SU-DHL-6 (cell line): ENCODE measurements around the gene CCDC30.

Source experiments
- H2AFZ ChIP-seq: fragments of 200-600 bp; sonication (generic); 2 replicates; pipeline ENCODE4 v1.6.1; 2014; ENCODE audit warnings: low read depth, mild to moderate bottlenecking, moderate library complexity, mixed read lengths, antibody characterized with exemption, low read length; ENCODE audit not compliant: severe bottlenecking
- H3F3A ChIP-seq: fragments of 200-600 bp; shearing (Covaris generic); 2 replicates; pipeline ENCODE4 v1.6.0; 2016; ENCODE audit warnings: antibody characterized with exemption, mild to moderate bottlenecking; ENCODE audit not compliant: insufficient read depth
- H3K27ac ChIP-seq: fragments of 200-600 bp; sonication (generic); 2 replicates; pipeline ENCODE4 v1.5.1; 2016; ENCODE audit warnings: low read depth, mild to moderate bottlenecking, low read length, moderate library complexity, mixed read lengths
- H3K27me3 ChIP-seq: fragments of 200-600 bp; sonication (generic), shearing (Covaris generic); 2 replicates; pipeline ENCODE4 v1.6.0; 2014; ENCODE audit warnings: mild to moderate bottlenecking, low read length
- H3K36me3 ChIP-seq: fragments of 200-600 bp; sonication (generic); 2 replicates; pipeline ENCODE4 v1.6.1; 2014; ENCODE audit warnings: mild to moderate bottlenecking, low read length, mixed read lengths
- H3K4me2 ChIP-seq: fragments of 300-600, 200-600 bp; shearing (Covaris generic), sonication (generic); 2 replicates; pipeline ENCODE4 v1.6.0; 2014; ENCODE audit warnings: low read length, low read depth, mild to moderate bottlenecking; ENCODE audit not compliant: poor library complexity, severe bottlenecking
- H3K4me3 ChIP-seq: fragments of 200-600 bp; sonication (generic); 2 replicates; pipeline ENCODE4 v1.5.1; 2014; ENCODE audit warnings: antibody characterized with exemption, low read length, mild to moderate bottlenecking, mixed read lengths; ENCODE audit not compliant: insufficient read depth, poor library complexity, severe bottlenecking
- H3K79me2 ChIP-seq: fragments of 200-600 bp; sonication (generic); 2 replicates; pipeline ENCODE4 v1.6.1; 2014; ENCODE audit warnings: mild to moderate bottlenecking, low read length, moderate library complexity; ENCODE audit not compliant: insufficient read depth
- H3K9ac ChIP-seq: fragments of 200-600 bp; sonication (generic); 2 replicates; pipeline ENCODE4 v1.7.0; 2014; ENCODE audit warnings: mild to moderate bottlenecking, low read length
- H3K9me2 ChIP-seq: fragments of 200-600 bp; sonication (generic); replicated peaks from 2 replicates; pipeline ENCODE4 v1.6.1; 2014; ENCODE audit warnings: low read length; ENCODE audit not compliant: insufficient read depth
- H3K9me3 ChIP-seq: fragments of 200-600 bp; sonication (generic); 2 replicates; pipeline ENCODE4 v1.6.1; 2014; ENCODE audit warnings: low read length, mixed read lengths; ENCODE audit not compliant: insufficient read depth
- H4K20me1 ChIP-seq: fragments of 200-600 bp; sonication (generic); 2 replicates; pipeline ENCODE4 v1.6.1; 2014; ENCODE audit warnings: low read depth, mild to moderate bottlenecking, antibody characterized with exemption, low read length, moderate library complexity, mixed read lengths
- EZH2phosphoT487 ChIP-seq: fragments of 200-600 bp; sonication (generic), shearing (Covaris generic); conservative IDR thresholded peaks from 2 replicates; pipeline ENCODE4 v1.6.1; 2018; ENCODE audit warnings: mild to moderate bottlenecking, antibody characterized with exemption, low read length, moderate library complexity, mixed read lengths
- TF ChIP-seq, protein P1 (sequence below): fragments of 200-600 bp; sonication (generic); IDR thresholded peaks from one replicate; pipeline ENCODE4 v1.5.1; 2017; ENCODE audit warnings: antibody characterized with exemption, mild to moderate bottlenecking, low read length, moderate library complexity; ENCODE audit not compliant: insufficient read depth, poor library complexity, severe bottlenecking

The CCDC30 gene

DNA sequence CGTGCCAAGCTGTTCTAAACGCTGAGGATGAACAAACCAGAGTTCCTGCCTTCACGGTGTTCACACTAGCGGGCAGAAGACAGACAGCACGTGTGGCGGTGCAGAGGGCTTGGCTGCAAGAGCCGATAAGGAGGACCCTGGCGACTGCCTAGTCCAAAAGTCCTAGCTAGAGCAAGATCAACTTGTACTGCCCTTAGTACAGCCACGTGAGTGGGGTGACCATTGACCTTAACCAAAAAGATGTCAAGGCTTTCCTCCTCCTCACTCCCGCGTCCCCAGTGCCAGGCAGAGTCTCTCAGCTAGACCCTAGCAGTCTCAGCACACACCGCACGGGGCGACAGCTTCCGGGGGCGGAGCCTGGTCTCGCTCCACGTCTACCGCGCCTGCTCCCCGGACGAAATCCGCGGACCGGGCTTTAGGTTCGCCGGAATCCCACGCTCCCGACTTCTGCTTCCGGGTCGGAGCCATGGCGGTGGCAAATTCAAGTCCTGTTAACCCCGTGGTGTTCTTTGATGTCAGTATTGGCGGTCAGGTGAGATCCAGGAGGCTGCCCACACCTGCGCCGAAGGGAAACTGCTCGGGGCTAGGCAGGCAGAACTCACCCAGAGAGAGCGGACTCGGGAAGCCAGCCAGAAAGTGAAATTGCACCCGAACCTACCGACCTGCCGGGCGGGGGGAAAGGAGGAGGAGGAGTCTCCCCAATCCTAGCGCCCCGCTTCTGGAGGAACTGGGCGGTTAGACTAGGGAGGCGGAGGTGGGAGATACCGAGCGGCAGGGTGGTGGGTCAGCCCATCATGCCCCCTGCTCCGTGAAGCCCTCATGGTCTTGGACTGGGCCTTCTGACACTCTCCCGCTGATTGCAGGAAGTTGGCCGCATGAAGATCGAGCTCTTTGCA is 195.1 kb downstream of the CCDC30 start, which contains the start of gene PPIH:
PPIH (plus strand) TSS at position 443 of the 896 bp plus-strand sequence; CDS start at position 467, 24 bp downstream.
- peaks cover 38% of the 10 kb centered on the region for H3K79me2 ChIP-seq
- H3K9me3 ChIP-seq, result no peaks in the 10 kb centered on the region
- H3K9me2 ChIP-seq, result no peaks in the 10 kb centered on the region
- H3K9ac ChIP-seq, result peak within 1 kb of the TSS; percentile 80
- peak within 1 kb of the TSS; percentile 84 for H3K4me3 ChIP-seq
- peaks cover 6% of the 10 kb centered on the region; the same call in 1 of the 2 replicates for H3F3A ChIP-seq
- peak within 1 kb of the TSS; percentile 74 for H2AFZ ChIP-seq
- TF ChIP-seq, protein P1, sequence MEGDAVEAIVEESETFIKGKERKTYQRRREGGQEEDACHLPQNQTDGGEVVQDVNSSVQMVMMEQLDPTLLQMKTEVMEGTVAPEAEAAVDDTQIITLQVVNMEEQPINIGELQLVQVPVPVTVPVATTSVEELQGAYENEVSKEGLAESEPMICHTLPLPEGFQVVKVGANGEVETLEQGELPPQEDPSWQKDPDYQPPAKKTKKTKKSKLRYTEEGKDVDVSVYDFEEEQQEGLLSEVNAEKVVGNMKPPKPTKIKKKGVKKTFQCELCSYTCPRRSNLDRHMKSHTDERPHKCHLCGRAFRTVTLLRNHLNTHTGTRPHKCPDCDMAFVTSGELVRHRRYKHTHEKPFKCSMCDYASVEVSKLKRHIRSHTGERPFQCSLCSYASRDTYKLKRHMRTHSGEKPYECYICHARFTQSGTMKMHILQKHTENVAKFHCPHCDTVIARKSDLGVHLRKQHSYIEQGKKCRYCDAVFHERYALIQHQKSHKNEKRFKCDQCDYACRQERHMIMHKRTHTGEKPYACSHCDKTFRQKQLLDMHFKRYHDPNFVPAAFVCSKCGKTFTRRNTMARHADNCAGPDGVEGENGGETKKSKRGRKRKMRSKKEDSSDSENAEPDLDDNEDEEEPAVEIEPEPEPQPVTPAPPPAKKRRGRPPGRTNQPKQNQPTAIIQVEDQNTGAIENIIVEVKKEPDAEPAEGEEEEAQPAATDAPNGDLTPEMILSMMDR, result no peak
- TF ChIP-seq EZH2phosphoT487, result no peak
- peaks cover 23% of the 10 kb centered on the region for H3K36me3 ChIP-seq
- H3K27me3 ChIP-seq, result no peaks in the 10 kb centered on the region
- H4K20me1 ChIP-seq, result no peaks in the 10 kb centered on the region
- peak within 1 kb of the TSS; percentile 30 for H3K27ac ChIP-seq
- H3K4me2 ChIP-seq, result peak within 1 kb of the TSS; percentile 80

DNA sequence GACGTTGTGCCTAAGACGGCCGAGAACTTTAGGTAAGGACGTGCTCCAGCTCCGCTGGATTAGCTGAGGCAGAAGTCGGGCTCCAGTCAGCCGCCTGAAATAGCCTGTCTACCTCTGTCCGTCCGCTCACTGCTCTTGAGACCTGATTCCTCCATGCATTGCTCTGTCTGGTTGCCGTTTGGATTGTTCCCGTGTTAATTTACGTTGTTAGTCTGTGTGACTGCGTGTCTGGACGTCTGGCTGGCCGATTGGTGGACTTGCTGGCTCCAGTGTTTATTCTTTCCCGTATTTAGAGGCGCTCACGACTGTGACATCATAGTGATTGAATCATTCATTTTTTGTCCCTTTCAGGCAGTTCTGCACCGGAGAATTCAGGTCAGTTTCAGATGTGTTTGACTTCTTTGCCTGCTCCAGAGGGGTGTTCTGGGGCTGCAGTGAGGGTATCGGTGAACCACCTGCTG is 195.8 kb downstream of the CCDC30 start:
- Histone ChIP-seq H3K27me3 (no peaks in the 10 kb centered on the region), H3K27ac (peak overlapping the region; percentile 30), H3K9me3 (no peaks in the 10 kb centered on the region), H3K79me2 (peaks cover 41% of the 10 kb centered on the region), H3K9me2 (no peaks in the 10 kb centered on the region), H3F3A (peaks cover 6% of the 10 kb centered on the region; the same call in 1 of the 2 replicates), H3K4me3 (peak overlapping the region; percentile 84), H3K4me2 (peak overlapping the region; percentile 80), H3K9ac (peak overlapping the region; percentile 80), H2AFZ (peak overlapping the region; percentile 74), H3K36me3 (peaks cover 27% of the 10 kb centered on the region), H4K20me1 (no peaks in the 10 kb centered on the region)
- TF ChIP-seq, protein P1, result no peak
- no peak for TF ChIP-seq EZH2phosphoT487

DNA sequence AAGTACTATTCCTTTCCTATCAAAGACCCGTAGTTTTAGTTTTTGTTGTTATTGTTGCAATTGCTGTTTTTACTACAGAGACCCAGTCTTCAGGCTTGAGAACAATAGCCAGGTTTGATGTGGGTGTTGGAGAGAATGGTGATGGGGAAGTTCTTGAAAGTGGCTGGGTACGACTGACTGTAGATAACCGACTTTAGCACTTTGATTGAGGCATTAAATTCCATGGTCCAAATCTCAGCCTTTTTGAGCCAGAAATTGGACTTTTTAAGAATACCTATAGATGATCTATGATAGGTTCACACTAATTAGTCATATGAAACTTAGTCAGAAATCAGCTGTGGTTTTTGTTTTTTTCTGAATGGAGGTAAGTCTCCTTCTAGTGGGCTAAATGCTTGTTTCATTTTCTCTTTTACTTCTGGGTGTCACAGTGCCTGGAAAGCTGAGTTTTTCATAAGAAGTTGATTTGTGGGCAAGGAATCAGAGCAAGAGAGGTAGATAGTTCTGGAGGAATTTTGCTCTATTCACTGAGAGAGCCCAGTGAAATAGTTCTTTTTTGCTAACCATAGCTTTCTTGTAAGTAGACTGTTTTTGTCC is 197.9 kb downstream of the CCDC30 start:
- H3K27ac ChIP-seq, result no peak overlapping the region
- peaks cover 38% of the 10 kb centered on the region for H3K36me3 ChIP-seq
- no peak overlapping the region for H3K9ac ChIP-seq
- peaks cover 6% of the 10 kb centered on the region; the same call in 1 of the 2 replicates for H3F3A ChIP-seq
- H3K4me3 ChIP-seq, result no peak overlapping the region
- no peaks in the 10 kb centered on the region for H4K20me1 ChIP-seq
- H3K79me2 ChIP-seq, result peaks cover 41% of the 10 kb centered on the region
- no peak overlapping the region for H2AFZ ChIP-seq
- peak overlapping the region; percentile 11 for H3K4me2 ChIP-seq
- no peaks in the 10 kb centered on the region for H3K9me2 ChIP-seq
- no peaks in the 10 kb centered on the region for H3K27me3 ChIP-seq
- TF ChIP-seq EZH2phosphoT487, result no peak
- TF ChIP-seq, protein P1, result no peak
- no peaks in the 10 kb centered on the region for H3K9me3 ChIP-seq
